Effector memory CD8-positive, alpha-beta T cell (primary cell): ENCODE data around the gene YIPF5.

Source experiments
- ATAC-seq: fragments of 150-1000 bp; cut with Tn5 transposase; replicated peaks from 2 replicates; pipeline ENCODE4 v1.10.0; 2021; ENCODE audit warnings: mild to moderate bottlenecking, moderate library complexity
- DNase-seq, 3 experiments: peaks; one replicate each; pipeline ENCODE4 v3.0.0; 2021
- H3K27ac Mint-ChIP-seq, 2 donors: one replicate each; pipeline ENCODE4 v1.8.0; 2022; ENCODE audit warnings: mild to moderate bottlenecking in 2 of 2, mixed read lengths in 2 of 2, moderate library complexity in 2 of 2
- H3K27me3 Mint-ChIP-seq, 2 donors: one replicate each; pipeline ENCODE4 v1.8.0; 2022; ENCODE audit warnings: mixed read lengths in 2 of 2
- H3K36me3 Mint-ChIP-seq: one replicate; pipeline ENCODE4 v1.8.0; 2022; ENCODE audit warnings: mild to moderate bottlenecking, moderate library complexity, mixed read lengths; ENCODE audit not compliant: insufficient read depth
- H3K4me1 Mint-ChIP-seq, 2 donors: one replicate each; pipeline ENCODE4 v1.8.0; 2022; ENCODE audit warnings: low read depth in 2 of 2, mixed read lengths in 2 of 2
- H3K4me3 Mint-ChIP-seq, 2 donors: one replicate each; pipeline ENCODE4 v1.8.0; 2022; ENCODE audit warnings: mild to moderate bottlenecking in 2 of 2, mixed read lengths in 2 of 2, moderate library complexity in 2 of 2
- H3K9me3 Mint-ChIP-seq, 2 donors: one replicate each; pipeline ENCODE4 v1.8.0; 2022; ENCODE audit warnings: mixed read lengths in 2 of 2

The YIPF5 gene

DNA sequence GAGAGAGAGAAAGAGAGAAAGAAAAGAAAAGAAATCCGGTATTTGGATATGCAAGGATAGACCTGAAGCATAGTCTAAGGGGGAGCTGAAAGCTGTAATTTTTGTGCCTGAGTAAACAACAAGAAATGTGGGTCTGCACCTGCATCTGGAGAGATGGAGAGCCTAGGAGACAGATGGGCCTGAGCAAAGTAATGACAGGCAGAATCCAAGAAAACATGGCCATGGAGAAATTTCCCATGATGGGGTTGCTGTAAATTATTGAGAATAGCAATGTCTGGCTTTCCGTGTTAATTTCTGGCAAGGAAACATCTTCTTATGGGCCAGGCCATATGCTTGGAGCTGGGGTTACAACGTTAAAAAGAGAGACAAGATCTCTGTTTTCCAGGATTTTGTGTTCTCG lies 40.2 kb downstream of the YIPF5 start:
- no peak overlapping the region for H3K4me3 Mint-ChIP-seq
- DNase-seq (no peak), ATAC-seq (no peak)
- no peaks in the 10 kb centered on the region for H3K36me3 Mint-ChIP-seq
- H3K4me1 Mint-ChIP-seq: no peaks in the 10 kb centered on the region
- peaks cover 12 to 16% of the 10 kb centered on the region in 2 donors for H3K27me3 Mint-ChIP-seq
- H3K9me3 Mint-ChIP-seq: no peaks in the 10 kb centered on the region
- no peak overlapping the region for H3K27ac Mint-ChIP-seq

DNA sequence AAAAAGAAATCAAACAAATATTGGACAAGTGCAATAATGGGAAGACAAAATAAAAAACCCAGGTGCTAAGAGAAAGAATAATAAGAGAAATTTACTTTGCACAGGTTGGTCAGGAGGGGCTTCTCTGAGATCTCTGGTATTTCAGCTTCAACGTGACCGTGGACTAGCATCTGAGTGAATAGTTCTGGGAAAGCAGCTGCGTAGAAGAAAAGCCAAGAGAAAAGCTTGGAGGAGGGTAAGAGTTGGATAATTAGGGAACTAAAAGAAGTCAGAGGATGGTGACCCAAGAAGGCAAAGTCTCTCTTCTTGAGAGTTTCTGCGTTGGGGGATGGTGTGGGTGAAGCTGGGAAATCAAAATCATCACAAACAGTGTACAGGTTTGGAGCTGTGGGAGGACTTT lies 41.6 kb downstream of the YIPF5 start:
- Mint-ChIP-seq H3K4me3 (no peak overlapping the region), H3K9me3 (no peaks in the 10 kb centered on the region), H3K36me3 (no peaks in the 10 kb centered on the region), H3K4me1 (no peaks in the 10 kb centered on the region), H3K27me3 (peaks cover 0 to 24% of the 10 kb centered on the region in 2 donors), H3K27ac (no peak overlapping the region)
- no peak for ATAC-seq
- DNase-seq: no peak

DNA sequence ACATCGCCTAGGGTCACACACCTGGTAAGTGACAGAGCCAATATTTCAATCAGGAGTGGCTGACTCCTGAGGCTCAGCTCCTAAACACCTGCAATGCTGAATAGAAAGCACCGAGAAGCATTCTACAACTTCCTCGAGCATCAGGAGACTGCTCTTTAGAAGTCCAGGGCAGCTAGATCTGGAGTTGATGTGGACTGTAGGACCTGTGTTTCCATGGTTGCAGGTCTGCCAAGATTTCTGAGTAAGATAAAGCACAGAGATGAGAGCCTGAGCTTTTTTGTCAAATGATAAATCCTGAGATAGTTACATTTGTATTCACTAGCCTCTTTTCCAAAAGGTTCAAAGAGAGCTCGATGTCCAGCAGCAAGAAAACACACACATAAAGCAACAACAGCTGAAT lies 43.8 kb downstream of the YIPF5 start:
- no peaks in the 10 kb centered on the region for H3K36me3 Mint-ChIP-seq
- H3K4me3 Mint-ChIP-seq: no peak overlapping the region
- no peak for ATAC-seq
- H3K9me3 Mint-ChIP-seq: no peaks in the 10 kb centered on the region
- H3K27ac Mint-ChIP-seq: no peak overlapping the region
- H3K4me1 Mint-ChIP-seq: no peaks in the 10 kb centered on the region
- no peak for DNase-seq
- H3K27me3 Mint-ChIP-seq: peaks cover 0 to 33% of the 10 kb centered on the region in 2 donors

DNA sequence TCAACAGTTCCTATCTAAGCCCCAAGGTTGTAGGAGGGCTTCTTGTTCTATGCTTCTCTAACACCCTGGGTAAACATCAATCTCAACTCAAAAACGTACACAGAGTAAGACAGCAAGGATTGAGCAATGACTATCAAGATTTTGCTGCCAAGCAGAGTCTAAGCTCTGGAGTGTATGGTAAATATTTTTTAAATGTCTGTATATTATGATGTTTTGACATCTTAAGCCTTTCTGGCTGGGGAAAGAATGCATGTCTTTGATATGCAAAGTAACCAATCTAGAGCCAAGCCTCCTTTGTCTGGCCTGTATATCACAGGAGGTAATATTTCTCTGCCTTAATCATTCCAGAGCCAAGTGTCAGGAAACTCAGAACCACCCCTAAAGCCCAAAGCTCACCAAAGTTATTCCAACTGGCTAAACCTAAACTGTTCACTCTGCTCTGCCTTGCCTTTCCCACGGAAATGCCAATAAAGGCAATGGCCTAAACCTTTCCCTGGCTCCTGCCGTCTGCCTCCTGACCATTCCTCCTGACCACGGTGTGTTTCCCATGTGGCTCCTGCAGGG lies 45.2 kb downstream of the YIPF5 start:
- no peaks in the 10 kb centered on the region for H3K4me1 Mint-ChIP-seq
- H3K36me3 Mint-ChIP-seq: no peaks in the 10 kb centered on the region
- no peaks in the 10 kb centered on the region for H3K9me3 Mint-ChIP-seq
- H3K27me3 Mint-ChIP-seq: peaks cover 0 to 33% of the 10 kb centered on the region in 2 donors
- no peak overlapping the region for H3K27ac Mint-ChIP-seq
- DNase-seq: no peak
- ATAC-seq: no peak
- H3K4me3 Mint-ChIP-seq: no peak overlapping the region

DNA sequence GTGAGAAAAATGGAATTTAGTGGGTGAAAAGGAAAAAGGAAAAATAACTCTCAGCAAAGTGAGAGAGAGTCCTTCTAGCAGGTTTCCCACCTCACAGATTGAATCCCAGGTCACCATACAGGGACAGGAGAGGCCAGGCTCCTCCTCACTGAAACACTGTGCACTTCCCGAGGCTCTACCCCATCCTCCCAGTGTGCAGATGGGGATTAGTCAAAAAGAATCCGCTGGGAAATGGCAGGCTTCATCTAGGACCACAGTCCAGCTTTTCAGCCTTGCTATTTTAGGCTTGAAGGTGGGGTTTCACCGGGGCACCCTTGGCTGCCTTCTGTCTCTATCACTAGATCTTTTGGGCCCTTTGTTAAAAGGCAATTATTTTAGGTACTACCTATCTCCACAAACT lies 47.8 kb downstream of the YIPF5 start:
- DNase-seq (no peak), ATAC-seq (no peak)
- H3K27me3 Mint-ChIP-seq: peaks cover 0 to 26% of the 10 kb centered on the region in 2 donors
- H3K4me3 Mint-ChIP-seq: no peak overlapping the region
- H3K4me1 Mint-ChIP-seq: no peaks in the 10 kb centered on the region
- no peak overlapping the region for H3K27ac Mint-ChIP-seq
- no peaks in the 10 kb centered on the region for H3K9me3 Mint-ChIP-seq
- no peaks in the 10 kb centered on the region for H3K36me3 Mint-ChIP-seq

DNA sequence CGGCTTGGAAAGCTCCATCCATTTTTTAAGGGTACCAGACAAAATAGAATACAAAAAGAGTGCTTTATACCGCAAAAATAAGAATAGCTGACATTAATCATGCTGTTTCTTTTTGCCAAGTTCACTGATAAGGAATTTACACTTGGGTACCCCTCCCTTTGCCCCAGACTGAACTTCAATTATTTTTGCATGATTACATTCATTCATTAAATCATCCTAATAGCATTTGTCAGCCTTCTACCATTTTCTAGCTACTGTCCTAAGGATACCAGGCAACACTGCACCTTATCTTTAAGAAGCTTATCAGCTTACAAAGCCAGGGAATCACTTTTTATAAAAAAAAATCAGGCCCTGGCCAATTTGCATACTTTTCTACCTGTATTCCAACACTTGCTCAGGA lies 48.4 kb downstream of the YIPF5 start:
- H3K27me3 Mint-ChIP-seq: peaks cover 0 to 26% of the 10 kb centered on the region in 2 donors
- no peaks in the 10 kb centered on the region for H3K36me3 Mint-ChIP-seq
- DNase-seq (no peak), ATAC-seq (no peak)
- no peak overlapping the region for H3K4me3 Mint-ChIP-seq
- H3K4me1 Mint-ChIP-seq: no peaks in the 10 kb centered on the region
- H3K9me3 Mint-ChIP-seq: no peaks in the 10 kb centered on the region
- H3K27ac Mint-ChIP-seq: no peak overlapping the region

DNA sequence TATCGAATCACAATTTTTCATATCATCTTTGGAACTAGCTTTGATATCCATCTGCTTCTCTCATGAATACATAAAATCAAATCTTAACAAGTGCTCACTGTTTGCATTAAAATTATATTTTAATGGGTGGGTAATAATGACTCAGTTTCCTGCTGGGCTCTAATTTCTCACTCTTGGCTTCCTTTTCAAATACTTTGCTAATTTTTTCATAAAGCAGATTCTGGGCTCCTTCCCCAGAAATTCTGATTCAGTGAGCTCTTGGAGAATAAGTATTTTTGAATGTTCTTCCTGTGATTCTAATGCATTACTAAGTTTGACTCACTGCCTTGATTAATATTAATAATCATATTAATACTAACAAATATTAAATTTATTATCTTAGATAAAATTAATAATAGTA lies 48.9 kb downstream of the YIPF5 start:
- no peak overlapping the region for H3K4me3 Mint-ChIP-seq
- H3K36me3 Mint-ChIP-seq: no peaks in the 10 kb centered on the region
- no peaks in the 10 kb centered on the region for H3K4me1 Mint-ChIP-seq
- no peaks in the 10 kb centered on the region for H3K9me3 Mint-ChIP-seq
- DNase-seq (no peak), ATAC-seq (no peak)
- no peak overlapping the region for H3K27ac Mint-ChIP-seq
- H3K27me3 Mint-ChIP-seq: peaks cover 0 to 26% of the 10 kb centered on the region in 2 donors

DNA sequence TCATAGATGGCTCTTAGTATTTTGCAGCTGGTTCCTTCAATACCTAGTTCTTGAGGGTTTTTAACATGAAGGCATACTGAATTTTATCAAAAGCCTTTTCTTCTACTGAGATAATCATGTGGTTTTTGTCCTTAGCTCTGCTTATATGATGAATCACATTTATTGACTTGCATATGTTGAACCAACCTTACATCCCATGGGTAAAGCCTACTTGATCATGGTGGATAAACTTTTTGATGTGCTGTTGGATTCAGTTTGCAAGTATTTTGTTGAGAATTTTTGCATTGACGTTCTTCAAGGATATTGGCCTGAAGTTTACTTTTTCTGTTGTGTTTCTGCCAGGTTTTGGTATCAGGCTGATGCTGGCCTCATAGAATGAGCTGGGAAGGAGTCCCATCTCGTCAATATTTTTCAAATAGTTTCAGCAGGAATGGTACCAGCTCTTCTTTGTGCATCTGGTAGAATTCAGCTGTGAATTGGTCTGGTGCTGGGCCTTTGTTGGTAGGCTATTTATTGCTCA lies 49.7 kb downstream of the YIPF5 start:
- no peak overlapping the region for H3K27ac Mint-ChIP-seq
- peaks cover 0 to 26% of the 10 kb centered on the region in 2 donors for H3K27me3 Mint-ChIP-seq
- no peaks in the 10 kb centered on the region for H3K36me3 Mint-ChIP-seq
- no peaks in the 10 kb centered on the region for H3K4me1 Mint-ChIP-seq
- no peak for ATAC-seq
- no peaks in the 10 kb centered on the region for H3K9me3 Mint-ChIP-seq
- H3K4me3 Mint-ChIP-seq: no peak overlapping the region
- DNase-seq: no peak

DNA sequence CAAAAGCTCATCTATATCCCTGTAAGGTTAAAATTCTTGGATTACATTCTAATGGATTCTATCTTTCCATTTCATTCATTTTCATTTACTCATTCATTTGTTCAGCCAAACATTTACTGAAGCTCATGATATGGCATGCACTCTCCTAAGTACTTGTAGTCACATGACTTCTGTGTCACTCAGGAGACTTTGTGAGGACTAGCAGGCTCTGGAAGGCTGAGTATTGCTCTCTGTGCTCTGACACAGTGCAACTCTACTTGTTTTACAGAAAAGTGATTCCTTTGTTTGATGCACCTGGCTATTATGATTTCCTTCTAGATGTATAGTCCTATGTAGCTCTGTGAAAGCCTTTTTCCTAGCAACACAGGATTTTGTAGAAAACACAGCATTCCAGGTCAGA lies 53.0 kb downstream of the YIPF5 start:
- no peaks in the 10 kb centered on the region for H3K9me3 Mint-ChIP-seq
- no peak for DNase-seq
- H3K27ac Mint-ChIP-seq: no peak overlapping the region
- no peaks in the 10 kb centered on the region for H3K36me3 Mint-ChIP-seq
- no peak overlapping the region for H3K4me3 Mint-ChIP-seq
- H3K27me3 Mint-ChIP-seq: peaks cover 5 to 6% of the 10 kb centered on the region in 2 donors
- H3K4me1 Mint-ChIP-seq: no peaks in the 10 kb centered on the region
- no peak for ATAC-seq

DNA sequence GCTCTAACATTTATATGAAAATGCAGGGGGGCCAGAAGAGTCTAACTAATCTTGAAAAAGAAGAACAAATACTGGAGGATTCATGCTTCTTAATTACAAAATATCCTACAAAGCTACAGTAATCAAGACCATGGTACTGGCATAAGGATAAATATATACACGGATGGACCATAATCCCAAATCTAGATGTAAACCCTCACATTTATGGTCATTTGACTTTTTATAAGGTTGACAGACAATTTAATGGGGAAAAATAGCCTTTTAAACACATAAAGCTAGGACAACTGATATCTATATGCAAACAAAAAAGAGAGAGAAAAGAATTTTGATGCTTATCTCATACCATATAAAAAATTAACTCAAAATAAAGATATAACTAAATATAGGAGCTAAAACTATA lies 55.9 kb downstream of the YIPF5 start:
- H3K36me3 Mint-ChIP-seq: no peaks in the 10 kb centered on the region
- no peaks in the 10 kb centered on the region for H3K4me1 Mint-ChIP-seq
- peaks cover 19 to 22% of the 10 kb centered on the region in 2 donors for H3K27me3 Mint-ChIP-seq
- no peak overlapping the region for H3K4me3 Mint-ChIP-seq
- no peak overlapping the region for H3K27ac Mint-ChIP-seq
- ATAC-seq (no peak), DNase-seq (no peak)
- H3K9me3 Mint-ChIP-seq: no peaks in the 10 kb centered on the region
